Suprapubic skin (tissue), 4 donors: ENCODE data around the gene CCNC. TPM values are rescaled to one million over a fixed set of nuclear protein-coding genes. Genes with fewer than 3 reads are reported as not detected.

ENCODE experiments used
- DNase-seq, 2 donors: peaks; one replicate each; pipeline ENCODE4 v3.0.0-alpha.2; 2019; ENCODE audit warnings: low spot score in 2 of 2
- H3K27ac ChIP-seq: fragments of 200-600 bp; sonication (generic); one replicate; pipeline ENCODE4 v1.5.1; 2019
- H3K27me3 ChIP-seq: fragments of 200-600 bp; sonication (generic); one replicate; pipeline ENCODE4 v1.5.1; 2019
- H3K36me3 ChIP-seq: fragments of 200-600 bp; sonication (generic); one replicate; pipeline ENCODE4 v1.5.1; 2019
- H3K4me1 ChIP-seq: fragments of 200-600 bp; sonication (generic); one replicate; pipeline ENCODE4 v1.5.1; 2019
- H3K4me3 ChIP-seq: fragments of 200-600 bp; sonication (generic); one replicate; pipeline ENCODE4 v1.5.1; 2019; ENCODE audit warnings: mild to moderate bottlenecking
- H3K9me3 ChIP-seq: fragments of 200-600 bp; sonication (generic); one replicate; pipeline ENCODE4 v1.5.1; 2019
- EP300 ChIP-seq: sonication (generic); formaldehyde crosslinking; IDR thresholded peaks from one replicate; pipeline ENCODE4 v1.6.1; 2017; ENCODE audit warnings: antibody characterized with exemption
- POLR2A ChIP-seq, 2 donors: fragments of 450-650 bp; IDR thresholded peaks; one replicate each; pipeline ENCODE4 v1.6.1; 2017; ENCODE audit warnings: antibody characterized with exemption in 2 of 2, mild to moderate bottlenecking in 2 of 2, moderate library complexity in 2 of 2
- POLR2AphosphoS5 ChIP-seq, 3 donors: sonication (generic); formaldehyde crosslinking; IDR thresholded peaks; one replicate each; pipeline ENCODE4 v1.6.1; 2017; ENCODE audit warnings: antibody characterized with exemption in 3 of 3
- WGBS: methylation state at CpG from one replicate; pipeline ENCODE4 v1.1.5; 2018; 5-methylcytosine and 5-hydroxymethylcytosine counted together
- total RNA-seq, 4 donors: library from RNA; depleted of rRNA; stranded (reverse); fragments of >200 nt; gene quantifications; one replicate each; pipeline ENCODE4 v1.1.0, GENCODE V29; 2016
- TF ChIP-seq, protein P1 (sequence below), 2 donors: fragments of 200-600 bp in 1 of 2; fragments of 450-650 bp in 1 of 2; sonication (generic) in 1 of 2; IDR thresholded peaks; one replicate each; pipeline ENCODE4 v1.5.1; 2016 to 2019; ENCODE audit warnings: antibody characterized with exemption in 2 of 2, mild to moderate bottlenecking in 1 of 2, moderate library complexity in 1 of 2

The CCNC gene
- total RNA-seq, 4 donors from 2014 or later, result 38.4 to 63.4 (median 46.5) TPM

DNA sequence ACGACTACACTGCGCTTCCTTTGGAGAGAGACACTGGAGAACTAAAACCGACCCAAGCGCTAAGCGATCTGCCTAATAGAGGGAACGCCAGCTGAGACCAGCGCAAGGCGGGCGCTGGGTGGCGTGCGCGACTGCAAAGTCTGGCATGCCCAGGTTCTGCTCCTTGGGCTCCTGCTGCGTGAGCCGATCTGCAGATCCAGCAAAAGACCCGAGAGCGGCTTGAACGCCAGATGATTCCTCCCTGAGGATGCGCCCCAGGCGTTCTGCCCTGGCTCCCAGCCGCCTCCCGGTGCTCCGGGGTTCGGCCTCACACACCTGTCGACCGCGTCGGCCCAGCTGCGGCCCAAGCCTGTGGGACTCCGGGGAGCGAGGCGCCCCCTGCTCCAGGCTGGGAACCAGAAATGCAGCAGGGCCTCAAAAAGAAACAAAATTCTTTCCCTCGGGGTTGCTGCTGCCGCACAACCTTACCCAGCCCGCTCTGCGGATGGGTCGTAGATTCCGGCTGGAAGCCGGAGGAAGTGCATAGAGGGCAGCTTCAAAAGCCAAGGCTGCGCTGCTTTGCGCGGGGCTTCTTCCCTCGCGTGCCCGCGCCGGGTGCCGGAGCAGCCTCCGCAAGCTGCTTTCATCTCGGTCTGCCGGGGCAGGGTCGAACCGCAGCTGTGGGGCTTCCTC, 20.3 kb upstream of the CCNC start:
- peak in 1 of 2 donors; percentile 76 for DNase-seq
- Histone ChIP-seq H3K4me3 (peak overlapping the region; percentile 63), H3K27ac (no peak overlapping the region), H3K36me3 (no peaks in the 10 kb centered on the region), H3K4me1 (peaks cover 26% of the 10 kb centered on the region), H3K9me3 (no peaks in the 10 kb centered on the region), H3K27me3 (peaks cover 64% of the 10 kb centered on the region)
- no peak for TF ChIP-seq EP300
- TF ChIP-seq, protein P1, sequence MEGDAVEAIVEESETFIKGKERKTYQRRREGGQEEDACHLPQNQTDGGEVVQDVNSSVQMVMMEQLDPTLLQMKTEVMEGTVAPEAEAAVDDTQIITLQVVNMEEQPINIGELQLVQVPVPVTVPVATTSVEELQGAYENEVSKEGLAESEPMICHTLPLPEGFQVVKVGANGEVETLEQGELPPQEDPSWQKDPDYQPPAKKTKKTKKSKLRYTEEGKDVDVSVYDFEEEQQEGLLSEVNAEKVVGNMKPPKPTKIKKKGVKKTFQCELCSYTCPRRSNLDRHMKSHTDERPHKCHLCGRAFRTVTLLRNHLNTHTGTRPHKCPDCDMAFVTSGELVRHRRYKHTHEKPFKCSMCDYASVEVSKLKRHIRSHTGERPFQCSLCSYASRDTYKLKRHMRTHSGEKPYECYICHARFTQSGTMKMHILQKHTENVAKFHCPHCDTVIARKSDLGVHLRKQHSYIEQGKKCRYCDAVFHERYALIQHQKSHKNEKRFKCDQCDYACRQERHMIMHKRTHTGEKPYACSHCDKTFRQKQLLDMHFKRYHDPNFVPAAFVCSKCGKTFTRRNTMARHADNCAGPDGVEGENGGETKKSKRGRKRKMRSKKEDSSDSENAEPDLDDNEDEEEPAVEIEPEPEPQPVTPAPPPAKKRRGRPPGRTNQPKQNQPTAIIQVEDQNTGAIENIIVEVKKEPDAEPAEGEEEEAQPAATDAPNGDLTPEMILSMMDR (IDR thresholded peaks at IDR 0.05), result peak in 1 of 2 donors; percentile 48
- 0% methylated on average over 30 of the region's 52 CpGs for WGBS

DNA sequence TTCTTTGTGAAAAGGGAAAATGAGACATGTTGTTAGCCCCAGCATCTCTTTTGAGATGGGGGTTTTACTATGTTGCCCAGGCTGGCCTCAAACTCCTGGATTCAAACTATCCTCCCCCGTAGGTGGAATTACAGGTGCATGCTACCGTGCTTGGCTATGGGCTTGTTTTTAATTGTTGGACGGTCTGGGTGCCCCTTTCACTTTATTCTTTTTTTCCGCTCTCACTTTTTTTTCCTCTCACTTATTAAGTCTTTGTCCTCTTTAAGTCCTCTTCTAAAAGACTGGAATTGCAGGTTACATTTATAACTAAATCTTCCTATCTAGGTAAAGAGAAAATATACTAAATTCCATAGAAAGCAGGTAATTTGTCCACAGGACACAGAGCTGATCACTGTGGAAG, 19.3 kb upstream of the CCNC start:
- DNase-seq, result no peak
- peaks cover 54% of the 10 kb centered on the region for H3K27me3 ChIP-seq
- H3K4me1 ChIP-seq, result peaks cover 26% of the 10 kb centered on the region
- H3K9me3 ChIP-seq, result no peaks in the 10 kb centered on the region
- no peak for TF ChIP-seq EP300
- TF ChIP-seq POLR2AphosphoS5 (IDR thresholded peaks at IDR 0.05), result no peak
- TF ChIP-seq, protein P1 (IDR thresholded peaks at IDR 0.05), result no peak
- no peak for TF ChIP-seq POLR2A (IDR thresholded peaks at IDR 0.05)
- no peak overlapping the region for H3K4me3 ChIP-seq
- WGBS, result 84% methylated on average over 4 of the region's 4 CpGs
- H3K36me3 ChIP-seq, result no peaks in the 10 kb centered on the region
- H3K27ac ChIP-seq, result no peak overlapping the region

DNA sequence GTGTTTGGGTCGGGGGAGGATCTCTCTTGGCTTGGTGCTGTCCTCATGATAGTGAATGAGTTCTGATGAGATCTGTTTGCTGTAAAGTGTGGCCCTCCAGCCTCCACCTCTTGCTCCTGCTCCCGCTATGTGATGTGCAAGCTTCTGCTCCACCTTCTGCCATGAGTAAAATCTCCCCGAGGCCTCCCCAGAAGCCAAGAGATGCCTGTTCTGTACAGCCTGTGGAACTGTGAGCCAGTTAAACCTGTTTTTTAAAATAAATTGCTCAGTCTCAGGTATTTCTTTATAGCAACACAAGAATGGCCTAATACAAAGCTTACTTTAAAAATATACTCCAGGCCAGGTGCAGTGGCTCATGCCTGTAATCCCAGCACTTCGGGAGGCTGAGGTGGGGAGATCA, 11.3 kb upstream of the CCNC start:
- Histone ChIP-seq H3K4me1 (no peaks in the 10 kb centered on the region), H3K27me3 (peaks cover 3% of the 10 kb centered on the region), H3K27ac (no peak overlapping the region), H3K4me3 (no peak overlapping the region), H3K9me3 (no peaks in the 10 kb centered on the region), H3K36me3 (no peaks in the 10 kb centered on the region)
- no peak for DNase-seq
- 75% methylated on average over 4 of the region's 4 CpGs for WGBS
- TF ChIP-seq POLR2AphosphoS5 (IDR thresholded peaks at IDR 0.05), result no peak
- TF ChIP-seq EP300, result no peak
- TF ChIP-seq, protein P1 (IDR thresholded peaks at IDR 0.05), result no peak
- no peak for TF ChIP-seq POLR2A (IDR thresholded peaks at IDR 0.05)

DNA sequence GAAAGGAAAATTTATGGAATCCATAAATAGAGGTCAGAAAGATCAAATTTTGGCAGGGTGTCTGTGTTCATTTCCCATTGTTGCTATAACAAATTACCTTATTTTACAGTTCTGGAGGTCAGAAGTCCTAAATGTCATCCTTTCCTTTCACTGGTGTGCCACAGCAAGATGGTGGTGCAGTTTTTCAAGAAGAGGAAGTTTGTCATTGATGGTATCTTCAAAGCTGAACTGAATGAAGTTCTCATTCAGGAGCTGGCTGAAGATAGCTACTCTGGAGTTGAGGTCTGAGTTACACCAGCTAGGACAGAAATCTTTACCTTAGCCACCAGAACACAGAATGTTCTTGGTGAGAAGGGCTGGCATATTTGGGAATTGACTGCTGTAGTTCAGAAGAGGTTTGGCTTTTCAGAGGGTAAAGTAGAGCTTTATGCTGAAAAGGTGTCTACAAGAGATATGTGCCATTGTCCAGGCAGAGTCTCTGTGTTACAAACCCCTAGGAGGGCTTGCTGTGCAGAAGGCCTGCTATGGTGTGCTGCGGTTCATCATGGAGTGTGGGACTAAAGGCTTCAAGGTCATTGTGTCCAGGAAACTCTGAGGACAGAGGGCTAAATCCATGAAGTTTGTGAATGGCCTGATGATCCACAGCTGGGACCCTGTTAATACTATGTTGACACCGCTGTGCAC, 7.2 kb upstream of the CCNC start:
- H3K27ac ChIP-seq, result no peak overlapping the region
- TF ChIP-seq, protein P1 (IDR thresholded peaks at IDR 0.05), result no peak
- TF ChIP-seq POLR2A (IDR thresholded peaks at IDR 0.05), result no peak
- TF ChIP-seq POLR2AphosphoS5 (IDR thresholded peaks at IDR 0.05), result no peak
- TF ChIP-seq EP300, result no peak
- DNase-seq, result no peak
- no peaks in the 10 kb centered on the region for H3K9me3 ChIP-seq
- H3K36me3 ChIP-seq, result no peaks in the 10 kb centered on the region
- no peaks in the 10 kb centered on the region for H3K4me1 ChIP-seq
- no peak overlapping the region for H3K4me3 ChIP-seq
- no peaks in the 10 kb centered on the region for H3K27me3 ChIP-seq
- WGBS, result 96% methylated on average over 2 of the region's 2 CpGs

DNA sequence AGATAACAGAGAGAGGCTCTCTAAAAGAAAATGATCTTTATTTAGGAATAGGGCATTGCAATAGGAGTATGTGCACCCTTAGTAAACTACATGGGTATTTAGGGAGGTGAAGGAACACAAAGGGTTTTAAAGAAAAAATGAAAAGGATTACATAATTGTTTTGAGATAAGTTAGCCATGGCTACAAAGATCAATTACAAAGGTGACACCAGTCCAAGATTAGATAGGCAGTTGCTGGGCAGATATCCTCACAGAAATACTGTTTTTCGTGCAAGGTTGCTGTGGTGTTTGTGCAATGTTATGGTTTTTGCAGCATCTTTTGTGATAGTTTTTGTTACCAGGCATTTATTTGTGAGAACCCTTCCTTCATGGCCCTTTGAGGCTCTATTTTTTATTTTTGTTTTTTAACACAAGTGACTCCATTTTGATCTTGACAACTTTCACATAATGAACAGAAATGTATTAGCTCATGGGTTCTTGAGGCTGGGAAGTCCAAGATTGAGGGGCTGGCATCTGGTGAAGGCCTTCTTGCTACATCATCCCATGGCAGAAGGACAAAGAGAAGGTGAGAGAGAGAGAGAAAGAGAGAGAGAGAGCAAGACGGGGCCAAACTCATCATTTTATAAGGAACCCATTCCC, 5.6 kb upstream of the CCNC start:
- Histone ChIP-seq H3K4me3 (no peak overlapping the region), H3K27me3 (no peaks in the 10 kb centered on the region), H3K27ac (no peak overlapping the region), H3K4me1 (no peaks in the 10 kb centered on the region), H3K36me3 (no peaks in the 10 kb centered on the region), H3K9me3 (no peaks in the 10 kb centered on the region)
- TF ChIP-seq, protein P1 (IDR thresholded peaks at IDR 0.05), result no peak
- WGBS, result 87% methylated on average over 2 of the region's 2 CpGs
- no peak for DNase-seq
